ENCODE data around the gene SKI.

SKI gene

DNA sequence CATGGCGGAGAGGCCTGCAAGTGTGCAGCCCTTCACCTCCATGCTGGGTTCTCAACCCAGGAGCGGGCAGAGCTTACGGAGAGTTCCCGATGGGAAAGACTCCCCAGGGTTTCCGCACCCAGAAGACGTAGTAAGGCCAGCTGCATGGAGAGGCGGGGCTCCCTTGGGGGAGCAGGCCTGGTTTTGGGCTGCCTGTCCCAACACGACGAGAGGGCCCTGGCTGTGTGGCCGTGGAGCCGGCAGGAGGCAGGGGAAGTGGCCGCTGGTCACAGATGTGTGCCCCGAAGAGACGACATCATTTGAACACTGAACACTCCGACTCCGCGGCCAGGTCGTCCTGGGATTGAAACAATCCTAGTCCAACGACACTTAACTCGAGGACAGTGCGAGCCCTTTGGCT is 106.2 kb downstream of the SKI start:
- Histone ChIP-seq H3K9me3 (ENCODE audit: control insufficient read depth, low read length) (no peaks in the 10 kb centered on the region), H3K9ac (ENCODE audit: low read length) (no peak overlapping the region), H3K27me3 (ENCODE audit: control insufficient read depth, insufficient read depth, low read length) (no peaks in the 10 kb centered on the region), H3K36me3 (ENCODE audit: control insufficient read depth, insufficient read depth, low read length) (no peaks in the 10 kb centered on the region), H3K4me1 (ENCODE audit: control insufficient read depth, insufficient read depth, low read length) (peaks cover 6% of the 10 kb centered on the region), H3K4me3 (ENCODE audit: low read length) (no peak overlapping the region)

DNA sequence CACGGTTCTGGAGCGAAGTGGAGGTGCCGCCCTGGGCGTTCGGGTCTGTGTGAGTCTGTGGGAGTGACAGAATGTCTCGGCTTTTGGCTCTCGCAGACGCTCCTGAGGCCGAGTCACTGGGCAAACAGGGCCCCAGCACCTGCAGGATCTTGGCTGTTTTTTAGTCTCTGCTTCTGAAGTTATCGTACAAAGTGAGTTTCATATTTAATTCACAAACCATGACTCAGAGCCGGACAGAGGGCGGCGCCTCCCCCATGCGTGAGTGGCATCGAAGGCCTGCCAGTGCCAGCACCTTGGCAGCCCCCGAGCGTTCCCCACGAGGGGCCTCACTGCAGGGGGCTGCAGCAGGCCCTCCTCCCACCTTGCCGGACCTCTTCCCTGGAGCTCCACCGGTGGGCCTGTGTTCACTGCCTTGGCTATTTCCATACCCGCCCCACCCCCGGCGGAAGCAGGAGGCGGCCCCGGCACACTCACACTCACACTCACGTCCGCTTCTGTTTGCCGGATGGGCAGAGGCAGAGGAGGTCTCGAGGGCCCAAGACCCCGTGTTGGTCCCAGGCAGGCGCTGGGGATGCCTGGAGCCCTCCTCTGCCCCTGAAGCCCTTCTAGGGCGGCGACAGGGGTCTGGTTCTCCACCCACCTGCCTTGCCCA is 106.9 kb downstream of the SKI start:
- no peak overlapping the region for H3K4me3 ChIP-seq (ENCODE audit: low read length)
- H3K27me3 ChIP-seq (ENCODE audit: control insufficient read depth, insufficient read depth, low read length) = no peaks in the 10 kb centered on the region
- no peak overlapping the region for H3K9ac ChIP-seq (ENCODE audit: low read length)
- H3K4me1 ChIP-seq (ENCODE audit: control insufficient read depth, insufficient read depth, low read length) = peaks cover 6% of the 10 kb centered on the region
- no peaks in the 10 kb centered on the region for H3K36me3 ChIP-seq (ENCODE audit: control insufficient read depth, insufficient read depth, low read length)
- no peaks in the 10 kb centered on the region for H3K9me3 ChIP-seq (ENCODE audit: control insufficient read depth, low read length)

DNA sequence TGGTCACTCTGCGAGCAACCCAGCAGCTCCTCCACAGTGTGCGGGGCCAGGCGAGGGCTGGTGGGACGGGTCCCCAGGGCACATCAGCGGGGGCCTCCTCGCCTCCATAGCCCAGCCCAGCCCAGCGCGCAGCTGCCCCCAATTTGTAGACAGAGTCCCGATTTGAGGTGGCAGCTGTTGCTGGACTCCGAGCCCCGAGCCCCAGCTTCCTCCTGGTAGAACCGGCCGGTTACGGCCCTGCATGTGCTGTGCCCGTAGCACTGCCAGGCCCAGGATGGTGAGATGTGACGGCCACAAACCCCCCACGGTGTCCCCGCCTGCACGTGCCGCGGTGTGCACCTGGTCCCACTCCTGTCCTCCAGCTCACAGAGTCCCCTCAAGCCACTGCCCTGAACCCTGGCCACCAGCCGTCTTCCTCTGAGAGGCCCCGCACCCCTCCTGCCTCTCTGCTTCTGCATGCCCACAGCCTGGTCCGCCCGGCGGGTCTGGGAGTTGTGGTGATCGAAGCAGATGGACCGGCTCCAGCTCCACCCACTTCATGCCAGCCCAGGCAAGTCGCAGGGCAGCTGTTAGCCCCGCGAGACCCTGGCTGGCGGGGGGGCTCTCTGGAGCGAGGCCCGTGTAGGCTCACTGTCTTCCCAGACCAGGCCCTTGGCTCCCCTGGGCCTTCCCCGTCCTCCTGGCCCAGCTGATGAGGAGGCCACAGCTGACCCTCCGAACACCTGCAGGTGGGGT is 107.8 kb downstream of the SKI start:
- H3K9me3 ChIP-seq (ENCODE audit: control insufficient read depth, low read length) = no peaks in the 10 kb centered on the region
- no peak overlapping the region for H3K4me3 ChIP-seq (ENCODE audit: low read length)
- no peaks in the 10 kb centered on the region for H3K27me3 ChIP-seq (ENCODE audit: control insufficient read depth, insufficient read depth, low read length)
- H3K36me3 ChIP-seq (ENCODE audit: control insufficient read depth, insufficient read depth, low read length) = no peaks in the 10 kb centered on the region
- H3K9ac ChIP-seq (ENCODE audit: low read length) = no peak overlapping the region
- H3K4me1 ChIP-seq (ENCODE audit: control insufficient read depth, insufficient read depth, low read length) = peaks cover 6% of the 10 kb centered on the region

DNA sequence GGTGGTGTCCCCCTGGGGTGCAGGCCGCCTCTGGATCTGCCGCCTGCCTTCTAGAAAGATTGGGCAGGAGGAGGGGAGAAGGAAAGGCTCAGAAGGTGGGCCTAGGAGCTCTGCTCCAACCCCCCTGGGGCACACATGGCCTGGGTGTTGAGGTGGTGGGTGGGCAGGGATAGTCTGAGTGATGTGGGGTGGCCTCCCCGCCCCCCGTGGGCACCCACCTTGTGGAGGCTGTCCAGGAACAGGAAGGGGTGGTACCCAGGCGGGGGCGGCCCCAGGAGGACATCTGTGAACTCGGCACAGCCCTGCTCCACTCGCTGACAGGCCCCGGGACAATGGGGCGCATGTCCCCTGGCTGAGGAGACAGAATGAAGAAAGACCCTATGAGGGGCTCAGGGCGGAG is 108.4 kb downstream of the SKI start:
- Histone ChIP-seq H3K9ac (ENCODE audit: low read length) (no peak overlapping the region), H3K4me1 (ENCODE audit: control insufficient read depth, insufficient read depth, low read length) (peaks cover 6% of the 10 kb centered on the region), H3K36me3 (ENCODE audit: control insufficient read depth, insufficient read depth, low read length) (no peaks in the 10 kb centered on the region), H3K4me3 (ENCODE audit: low read length) (no peak overlapping the region), H3K27me3 (ENCODE audit: control insufficient read depth, insufficient read depth, low read length) (no peaks in the 10 kb centered on the region), H3K9me3 (ENCODE audit: control insufficient read depth, low read length) (no peaks in the 10 kb centered on the region)

DNA sequence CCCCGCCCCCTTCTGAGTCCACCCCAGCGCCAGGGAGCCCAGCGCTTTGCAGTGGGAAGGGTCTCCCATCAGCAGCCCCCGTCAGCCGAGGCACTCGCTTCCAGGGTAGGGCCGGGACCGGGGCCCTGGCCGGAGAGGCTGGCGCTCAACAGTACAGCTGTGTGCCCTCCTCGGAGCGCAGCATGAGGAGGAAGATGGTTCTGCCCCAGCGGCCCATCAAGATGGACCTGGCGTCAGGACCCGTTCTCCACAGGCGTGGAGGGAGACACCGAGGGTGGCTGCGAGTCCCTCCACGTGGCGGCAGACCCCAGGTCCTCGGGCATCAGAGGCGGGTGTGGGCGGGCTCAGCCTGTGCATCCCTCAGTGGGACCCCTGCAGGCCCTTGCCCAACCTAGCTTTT is 109.0 kb downstream of the SKI start:
- no peak overlapping the region for H3K9ac ChIP-seq (ENCODE audit: low read length)
- peaks cover 6% of the 10 kb centered on the region for H3K4me1 ChIP-seq (ENCODE audit: control insufficient read depth, insufficient read depth, low read length)

DNA sequence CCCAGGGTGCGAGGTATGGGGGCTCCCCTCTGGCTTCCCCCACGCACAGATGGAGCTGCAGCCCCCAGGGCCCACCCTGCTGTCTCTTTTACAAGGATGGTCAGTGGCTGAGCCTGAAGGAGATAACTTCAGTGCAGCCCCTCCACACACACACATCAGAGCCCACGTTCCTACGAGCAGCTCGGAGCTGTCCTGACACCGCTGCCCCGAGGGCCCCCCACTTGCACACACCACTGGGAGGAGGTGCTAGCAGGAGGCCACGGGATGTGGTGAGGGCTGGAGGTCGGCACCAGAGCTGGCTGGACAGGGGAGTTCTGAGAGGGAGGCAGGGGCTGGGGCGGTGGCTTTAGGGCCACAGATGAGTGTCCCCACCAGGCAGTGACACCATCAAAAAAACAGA is 109.4 kb downstream of the SKI start:
- peaks cover 6% of the 10 kb centered on the region for H3K4me1 ChIP-seq (ENCODE audit: control insufficient read depth, insufficient read depth, low read length)
- no peaks in the 10 kb centered on the region for H3K36me3 ChIP-seq (ENCODE audit: control insufficient read depth, insufficient read depth, low read length)
- no peaks in the 10 kb centered on the region for H3K27me3 ChIP-seq (ENCODE audit: control insufficient read depth, insufficient read depth, low read length)
- no peak overlapping the region for H3K4me3 ChIP-seq (ENCODE audit: low read length)
- H3K9ac ChIP-seq (ENCODE audit: low read length) = no peak overlapping the region
- no peaks in the 10 kb centered on the region for H3K9me3 ChIP-seq (ENCODE audit: control insufficient read depth, low read length)

More for the DNA sequence above, 109.0 kb downstream of the SKI start:
- Histone ChIP-seq H3K27me3 (ENCODE audit: control insufficient read depth, insufficient read depth, low read length) (no peaks in the 10 kb centered on the region), H3K4me3 (ENCODE audit: low read length) (no peak overlapping the region), H3K9me3 (ENCODE audit: control insufficient read depth, low read length) (no peaks in the 10 kb centered on the region), H3K36me3 (ENCODE audit: control insufficient read depth, insufficient read depth, low read length) (no peaks in the 10 kb centered on the region)

DNA sequence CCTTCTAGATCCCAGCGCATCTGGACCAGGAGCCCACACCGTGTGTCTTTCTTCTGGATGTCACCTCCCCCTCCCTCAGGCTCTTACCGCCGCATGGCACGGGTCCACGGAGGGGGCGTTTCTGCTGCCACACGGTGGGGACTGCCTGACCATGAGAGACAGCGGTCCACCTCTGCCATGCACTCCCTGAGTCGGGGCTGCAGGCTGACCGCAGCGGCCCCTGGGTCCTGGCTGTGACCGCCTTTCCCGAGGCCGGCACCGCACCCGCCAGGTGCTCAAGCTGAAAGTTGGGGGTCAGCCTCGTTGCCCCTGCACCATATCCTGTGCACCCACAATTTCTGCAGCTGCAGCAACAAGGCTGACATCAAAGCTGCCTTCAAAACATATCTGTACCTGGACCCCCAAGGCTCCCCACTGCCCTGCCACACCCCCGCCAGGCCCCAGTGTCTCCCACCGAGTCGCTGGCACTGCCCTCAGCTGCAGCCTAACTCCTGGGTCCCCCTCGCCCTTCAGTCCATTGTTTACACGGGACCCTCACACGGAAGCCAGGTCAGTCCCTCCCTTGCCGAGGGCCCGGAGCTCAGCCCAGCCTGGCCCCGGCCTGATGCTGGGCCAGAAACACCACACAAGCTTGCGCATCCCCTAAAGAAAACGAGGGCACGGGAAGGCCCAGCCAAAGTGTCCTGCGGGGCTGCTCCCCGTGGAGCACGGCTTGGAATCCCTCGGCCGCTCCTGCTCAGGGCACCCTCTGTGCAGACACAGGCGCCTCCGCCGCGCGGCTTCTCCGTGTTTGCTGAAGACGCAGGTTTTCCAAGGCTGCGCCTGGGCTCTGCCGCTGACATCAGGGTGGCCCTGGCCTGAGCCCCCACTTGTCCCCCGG is 111.3 kb downstream of the SKI start:
- no peaks in the 10 kb centered on the region for H3K27me3 ChIP-seq (ENCODE audit: control insufficient read depth, insufficient read depth, low read length)
- H3K4me1 ChIP-seq (ENCODE audit: control insufficient read depth, insufficient read depth, low read length) = peaks cover 4% of the 10 kb centered on the region
- no peak overlapping the region for H3K4me3 ChIP-seq (ENCODE audit: low read length)
- no peaks in the 10 kb centered on the region for H3K36me3 ChIP-seq (ENCODE audit: control insufficient read depth, insufficient read depth, low read length)
- no peak overlapping the region for H3K9ac ChIP-seq (ENCODE audit: low read length)
- no peaks in the 10 kb centered on the region for H3K9me3 ChIP-seq (ENCODE audit: control insufficient read depth, low read length)

DNA sequence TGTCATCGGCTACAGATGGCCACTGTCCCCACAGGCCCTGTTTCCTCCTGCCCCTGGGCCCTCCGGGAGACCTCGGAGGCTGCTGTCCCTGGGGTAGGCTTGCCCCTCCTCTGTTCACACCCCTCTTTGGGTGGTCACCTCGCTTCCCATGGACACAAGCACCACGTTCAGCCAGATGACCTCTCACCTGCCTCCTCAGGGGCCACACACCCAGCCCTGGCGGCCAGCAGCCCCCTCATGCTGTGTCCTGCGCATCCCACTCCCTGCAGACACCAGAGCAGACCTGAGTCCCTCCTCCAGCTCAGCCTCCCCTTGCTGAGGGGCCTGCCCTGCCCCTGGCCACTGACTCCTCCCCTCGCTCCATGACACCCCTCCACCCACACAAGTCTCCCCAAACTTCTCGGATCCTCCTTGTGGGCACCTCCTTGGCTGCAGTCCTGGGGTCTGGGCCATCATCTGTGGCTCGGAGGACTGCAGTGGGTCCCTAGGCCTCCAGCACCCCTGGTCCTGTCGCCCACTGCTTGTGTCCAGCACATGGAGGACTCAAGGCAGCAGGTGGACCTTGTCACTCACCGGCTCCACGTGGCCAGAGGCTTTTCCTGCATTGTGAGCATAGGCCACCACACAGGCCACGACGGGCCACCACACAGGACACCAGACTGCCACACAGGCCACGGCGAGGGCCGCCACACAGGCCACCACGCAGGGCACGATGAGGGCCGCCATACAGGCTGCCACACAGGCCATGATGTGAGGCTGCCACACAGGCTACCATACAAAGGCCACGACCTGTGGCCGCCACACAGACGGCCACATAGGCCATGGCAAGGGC is 112.2 kb downstream of the SKI start:
- Histone ChIP-seq H3K9ac (ENCODE audit: low read length) (no peak overlapping the region), H3K36me3 (ENCODE audit: control insufficient read depth, insufficient read depth, low read length) (no peaks in the 10 kb centered on the region), H3K4me1 (ENCODE audit: control insufficient read depth, insufficient read depth, low read length) (no peaks in the 10 kb centered on the region), H3K4me3 (ENCODE audit: low read length) (no peak overlapping the region), H3K27me3 (ENCODE audit: control insufficient read depth, insufficient read depth, low read length) (no peaks in the 10 kb centered on the region), H3K9me3 (ENCODE audit: control insufficient read depth, low read length) (no peaks in the 10 kb centered on the region)

DNA sequence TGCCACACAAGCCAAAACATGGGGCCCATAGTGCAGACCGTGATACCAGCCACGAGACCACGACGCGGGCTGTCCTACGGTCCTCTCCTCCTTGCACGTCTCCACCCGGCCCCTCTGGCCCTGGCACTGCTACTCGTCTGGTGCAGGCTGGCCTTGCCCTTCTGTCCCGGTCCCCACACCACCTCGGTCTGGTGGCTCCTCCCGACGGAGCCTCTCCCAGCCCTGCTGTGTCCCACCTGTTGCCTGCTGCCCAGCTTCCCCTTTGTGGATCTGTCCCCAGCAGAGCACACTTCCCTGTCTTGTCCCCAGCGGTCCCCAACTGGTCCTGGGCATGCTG is 112.8 kb downstream of the SKI start:
- no peaks in the 10 kb centered on the region for H3K4me1 ChIP-seq (ENCODE audit: control insufficient read depth, insufficient read depth, low read length)
- no peaks in the 10 kb centered on the region for H3K27me3 ChIP-seq (ENCODE audit: control insufficient read depth, insufficient read depth, low read length)

DNA sequence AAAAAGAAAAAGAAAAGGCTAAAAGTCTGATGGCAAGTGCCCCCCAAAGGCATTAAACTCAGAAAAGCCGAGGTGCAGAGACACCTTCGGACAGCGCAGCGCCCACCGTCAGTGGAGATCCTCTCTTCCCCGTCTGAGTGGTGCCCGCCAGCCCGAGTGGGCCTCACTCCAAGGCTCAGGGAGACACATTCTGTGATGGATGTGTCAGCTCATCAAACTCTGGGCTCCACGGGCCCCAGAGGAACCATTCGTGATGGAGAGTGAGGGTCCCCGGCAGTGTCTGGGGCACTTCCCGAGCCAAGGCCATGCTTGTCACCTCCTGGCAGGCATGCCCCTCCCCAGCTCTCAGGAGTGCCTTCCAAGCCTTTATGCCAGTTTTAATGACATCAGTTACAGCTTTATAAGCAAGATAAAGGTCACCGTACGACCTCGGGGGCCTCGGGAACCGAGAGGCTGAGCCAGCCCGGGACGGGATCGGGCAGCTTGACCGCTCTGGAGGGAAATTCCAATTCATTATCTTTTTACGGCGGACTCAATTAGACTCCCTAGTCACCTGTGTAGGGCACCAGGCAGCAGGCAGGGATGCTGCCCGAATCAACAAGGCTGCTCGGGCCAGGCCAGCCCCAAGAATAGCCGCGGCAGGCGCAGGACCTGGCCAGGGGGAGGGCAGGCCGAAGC is 113.7 kb downstream of the SKI start:
- no peak overlapping the region for H3K4me3 ChIP-seq (ENCODE audit: low read length)
- no peaks in the 10 kb centered on the region for H3K27me3 ChIP-seq (ENCODE audit: control insufficient read depth, insufficient read depth, low read length)
- H3K9ac ChIP-seq (ENCODE audit: low read length) = no peak overlapping the region
- H3K4me1 ChIP-seq (ENCODE audit: control insufficient read depth, insufficient read depth, low read length) = no peaks in the 10 kb centered on the region
- no peaks in the 10 kb centered on the region for H3K36me3 ChIP-seq (ENCODE audit: control insufficient read depth, insufficient read depth, low read length)
- no peaks in the 10 kb centered on the region for H3K9me3 ChIP-seq (ENCODE audit: control insufficient read depth, low read length)

More for the DNA sequence above, 112.8 kb downstream of the SKI start:
- Histone ChIP-seq H3K36me3 (ENCODE audit: control insufficient read depth, insufficient read depth, low read length) (no peaks in the 10 kb centered on the region), H3K9ac (ENCODE audit: low read length) (no peak overlapping the region), H3K9me3 (ENCODE audit: control insufficient read depth, low read length) (no peaks in the 10 kb centered on the region), H3K4me3 (ENCODE audit: low read length) (no peak overlapping the region)

DNA sequence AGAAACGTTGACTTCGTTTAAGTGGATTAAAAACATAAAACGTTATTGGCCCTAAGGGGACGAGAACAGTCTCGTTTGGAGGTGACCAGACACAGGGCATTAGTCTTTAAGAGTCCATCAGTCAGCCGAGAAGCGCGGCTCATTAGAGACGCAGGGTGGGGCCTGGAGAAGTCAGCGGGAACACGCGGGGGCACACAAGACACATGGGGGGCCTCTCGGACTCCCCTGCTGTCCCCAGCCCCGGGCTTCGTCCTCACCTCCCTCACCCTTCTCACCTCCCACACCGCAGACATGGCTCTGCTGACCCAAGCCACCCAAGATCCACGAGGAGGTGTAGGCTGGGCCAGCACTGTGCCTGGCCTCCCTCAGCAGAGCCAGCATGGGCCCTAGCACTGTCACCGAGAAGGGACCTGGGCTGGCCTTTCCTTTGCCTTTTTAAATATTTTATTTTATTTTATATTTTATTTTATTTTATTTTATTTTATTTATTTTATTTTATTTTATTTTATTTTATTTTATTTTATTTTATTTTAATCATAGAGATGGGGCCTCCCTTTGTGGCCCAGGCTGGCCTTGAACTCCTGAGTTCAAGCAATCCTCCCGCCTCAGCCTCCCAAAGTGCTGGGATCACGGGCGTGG is 114.4 kb downstream of the SKI start:
- Histone ChIP-seq H3K9me3 (ENCODE audit: control insufficient read depth, low read length) (no peaks in the 10 kb centered on the region), H3K4me3 (ENCODE audit: low read length) (no peak overlapping the region), H3K27me3 (ENCODE audit: control insufficient read depth, insufficient read depth, low read length) (no peaks in the 10 kb centered on the region), H3K4me1 (ENCODE audit: control insufficient read depth, insufficient read depth, low read length) (no peaks in the 10 kb centered on the region), H3K36me3 (ENCODE audit: control insufficient read depth, insufficient read depth, low read length) (no peaks in the 10 kb centered on the region), H3K9ac (ENCODE audit: low read length) (no peak overlapping the region)
